IMR-90 (cell line): ENCODE results near the gene USP32. TPM values are rescaled to one million over a fixed set of nuclear protein-coding genes. Genes with fewer than 3 reads are reported as not detected.

Experiments used
- ATAC-seq: fragments of 200-7000 bp; cut with Tn5 transposase; 2 replicates; pipeline ENCODE4 v1.9.1; 2020; ENCODE audit warnings: low read depth, mild to moderate bottlenecking, moderate library complexity
- BruUV-seq: library from RNA; stranded (reverse); fragments of 400-500 nt; replicated peaks from 2 replicates; lab custom pipeline; 2021; lab: Mats Ljungman, UMichigan
- CTCF ChIA-PET: fragments of 300-600 bp; formaldehyde crosslinking; extraction: SDS; loops from one replicate; lab custom pipeline; 2021; ENCODE audit warnings: antibody characterized with exemption; lab: Yijun Ruan, JAX
- POLR2A ChIA-PET: fragments of 300-600 bp; sonication (Branson Sonifier 250); formaldehyde crosslinking; loops from one replicate; lab custom pipeline; 2022; ENCODE audit warnings: antibody characterized with exemption; ENCODE audit not compliant: unreplicated experiment; lab: Charles Lee
- DNase-seq: peaks from one replicate; pipeline ENCODE4 v3.0.0; 2013
- H2AFZ ChIP-seq: replicated peaks from 2 replicates; pipeline ENCODE3; 2013; ENCODE audit warnings: low read length, mild to moderate bottlenecking; ENCODE audit not compliant: poor library complexity
- H2AK5ac ChIP-seq: 2 replicates; pipeline ENCODE4 v1.6.1; 2013; ENCODE audit warnings: low read depth, low read length, inconsistent platforms
- H2AK9ac ChIP-seq: replicated peaks from 2 replicates; pipeline ENCODE3; 2013; ENCODE audit warnings: mild to moderate bottlenecking, low read depth, low read length, moderate library complexity; ENCODE audit not compliant: poor library complexity
- H2BK120ac ChIP-seq: 2 replicates; pipeline ENCODE4 v1.6.1; 2013; ENCODE audit warnings: low read depth, low read length, inconsistent platforms
- H2BK15ac ChIP-seq: 3 replicates; pipeline ENCODE4 v1.6.1; 2013; ENCODE audit warnings: low read depth, low read length, inconsistent platforms
- H2BK20ac ChIP-seq: 2 replicates; pipeline ENCODE4 v1.6.1; 2013; ENCODE audit warnings: low read depth, mild to moderate bottlenecking, inconsistent platforms, low read length, moderate library complexity
- H2BK5ac ChIP-seq: 2 replicates; pipeline ENCODE4 v1.6.1; 2013; ENCODE audit warnings: mild to moderate bottlenecking, low read depth, low read length, inconsistent platforms; ENCODE audit not compliant: poor library complexity, severe bottlenecking
- H3K14ac ChIP-seq: replicated peaks from 2 replicates; pipeline ENCODE4 v1.6.1; 2013; ENCODE audit warnings: low read depth, low read length, inconsistent platforms
- H3K18ac ChIP-seq: 2 replicates; pipeline ENCODE4 v1.6.1; 2013; ENCODE audit warnings: low read depth, low read length, control low read depth
- H3K23ac ChIP-seq: 2 replicates; pipeline ENCODE4 v1.6.1; 2013; ENCODE audit warnings: low read depth, low read length, inconsistent platforms
- H3K27ac ChIP-seq: 2 replicates; pipeline ENCODE4 v1.5.1; 2013; ENCODE audit warnings: mild to moderate bottlenecking, control low read depth, low read length; ENCODE audit not compliant: insufficient read depth
- H3K27me3 ChIP-seq: 2 replicates; pipeline ENCODE4 v1.6.1; 2013; ENCODE audit warnings: low read length; ENCODE audit not compliant: control insufficient read depth, insufficient read depth
- H3K36me3 ChIP-seq: 2 replicates; pipeline ENCODE4 v1.6.1; 2013; ENCODE audit warnings: low read length, mixed read lengths; ENCODE audit not compliant: control insufficient read depth, insufficient read depth
- H3K4ac ChIP-seq: 2 replicates; pipeline ENCODE4 v1.6.1; 2013; ENCODE audit warnings: low read depth, low read length, inconsistent platforms
- H3K4me1 ChIP-seq: 2 replicates; pipeline ENCODE4 v1.6.1; 2013; ENCODE audit warnings: low read length, mixed read lengths; ENCODE audit not compliant: control insufficient read depth, insufficient read depth
- H3K4me2 ChIP-seq: 2 replicates; pipeline ENCODE4 v1.6.1; 2013; ENCODE audit warnings: low read depth, mild to moderate bottlenecking, control low read depth, low read length, moderate library complexity
- H3K4me3 ChIP-seq: 2 replicates; pipeline ENCODE4 v1.5.1; 2013; ENCODE audit warnings: low read depth, mild to moderate bottlenecking, control low read depth, low read length, moderate library complexity; ENCODE audit not compliant: insufficient read depth
- H3K56ac ChIP-seq: 2 replicates; pipeline ENCODE4 v1.6.1; 2013; ENCODE audit warnings: low read length, inconsistent platforms; ENCODE audit not compliant: insufficient read depth; ENCODE audit errors: extremely low read depth
- H3K79me1 ChIP-seq, 2 experiments: 2 replicates each; pipeline ENCODE4 v1.6.1; 2013; ENCODE audit warnings: low read length in 2 of 2, inconsistent platforms in 1 of 2, low read depth in 1 of 2
- H3K9ac ChIP-seq: 2 replicates; pipeline ENCODE4 v1.6.1; 2013; ENCODE audit warnings: low read depth, low read length, control low read depth
- H3K9me1 ChIP-seq: 2 replicates; pipeline ENCODE4 v1.6.1; 2013; ENCODE audit warnings: low read length, inconsistent platforms; ENCODE audit not compliant: insufficient read depth
- H3K9me3 ChIP-seq: 2 replicates; pipeline ENCODE4 v1.6.1; 2013; ENCODE audit warnings: low read length; ENCODE audit not compliant: control insufficient read depth, insufficient read depth
- H4K20me1 ChIP-seq: 2 replicates; pipeline ENCODE4 v1.6.1; 2013; ENCODE audit warnings: low read length, inconsistent platforms; ENCODE audit not compliant: insufficient read depth
- H4K5ac ChIP-seq: 2 replicates; pipeline ENCODE4 v1.6.1; 2013; ENCODE audit warnings: mild to moderate bottlenecking, low read depth, low read length, control low read depth
- H4K8ac ChIP-seq, 2 experiments: 2 replicates each; pipeline ENCODE4 v1.6.1; 2013; ENCODE audit warnings: low read depth in 2 of 2, low read length in 2 of 2, control low read depth in 1 of 2, inconsistent platforms in 1 of 2
- H4K91ac ChIP-seq: 2 replicates; pipeline ENCODE4 v1.6.1; 2013; ENCODE audit warnings: low read depth, low read length, inconsistent platforms; ENCODE audit not compliant: insufficient read depth
- FOS ChIP-seq: fragments of 150-350 bp; IDR thresholded peaks from 2 replicates; pipeline ENCODE4 v1.6.1; 2016; ENCODE audit warnings: low read depth, low read length
- MXI1 ChIP-seq: IDR thresholded peaks from 2 replicates; pipeline ENCODE4 v1.6.1; 2012; ENCODE audit warnings: low read depth, mild to moderate bottlenecking, low read length, moderate library complexity, borderline replicate concordance
- NFE2L2 ChIP-seq: fragments of 150-350 bp; IDR thresholded peaks from 2 replicates; pipeline ENCODE4 v1.6.1; 2016; ENCODE audit warnings: low read depth, mild to moderate bottlenecking, low read length
- RAD21 ChIP-seq: IDR thresholded peaks from 2 replicates; pipeline ENCODE4 v1.6.1; 2012; ENCODE audit warnings: low read length, improper control_type of control experiment
- dilution Hi-C: fragments of 300-500 bp; cut with HindIII; formaldehyde crosslinking; loops from one replicate; pipeline ENCODE4 v1.14.3; 2018; ENCODE audit warnings: low sequenced_read_pairs; ENCODE audit not compliant: unreplicated experiment
- in situ Hi-C: fragments of 300-500 bp; cut with MboI; formaldehyde crosslinking; loops from 3 replicates; pipeline ENCODE4 v1.14.3; 2019; ENCODE audit warnings: low sequenced_read_pairs, inconsistent platforms, mixed read lengths
- intact Hi-C: fragments of 100-400 bp; cut with micrococcal nuclease; formaldehyde crosslinking; loops from 2 replicates; pipeline ENCODE4 v1.10.0; 2022
- polyA plus RNA-seq, 3 experiments: library from polyadenylated mRNA; depleted of rRNA; stranded (reverse); fragments of >200 nt; gene quantifications; 2 replicates each; pipeline ENCODE4 v1.2.3, GENCODE V29; 2012; ENCODE audit warnings: low replicate concordance in 1 of 3
- total RNA-seq: library from RNA; depleted of rRNA; stranded (reverse); fragments of >200 nt; gene quantifications from 2 replicates; pipeline ENCODE4 v1.2.3, GENCODE V29; 2012
- TF ChIP-seq, protein P1 (sequence below): fragments of 150-350 bp; IDR thresholded peaks from 2 replicates; pipeline ENCODE4 v1.6.1; 2017; ENCODE audit warnings: mild to moderate bottlenecking, antibody characterized with exemption, low read length, low read depth

Gene USP32
- total and polyA plus RNA-seq, 2 of the 4 experiments (the other 2 are of a cell fraction) = 16.8 to 46.8 TPM

DNA sequence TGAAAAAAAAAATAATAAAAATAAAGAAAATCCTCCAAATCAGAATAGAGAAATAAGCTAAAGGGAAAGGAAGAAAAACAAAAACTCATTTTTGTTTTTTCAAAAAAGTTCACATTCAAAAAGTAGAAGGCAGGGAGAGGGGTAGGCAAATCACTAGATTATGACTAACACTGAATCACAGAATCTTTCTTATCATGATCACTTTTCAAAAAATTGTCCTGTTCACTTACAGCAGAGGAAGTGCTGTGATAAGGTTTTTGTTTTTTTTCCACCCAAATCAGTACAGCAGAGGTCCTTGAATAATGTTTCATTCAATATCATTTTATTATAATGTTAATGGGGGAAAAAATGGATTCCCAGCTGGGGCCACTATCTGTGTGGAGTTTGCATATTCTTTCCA, 135.8 kb downstream of the USP32 start:
- H3K18ac ChIP-seq = no peak overlapping the region
- H3K4me1 ChIP-seq = no peaks in the 10 kb centered on the region; the same call in 1 of the 2 replicates
- H3K14ac ChIP-seq = no peak overlapping the region
- peak; percentile 51 for DNase-seq
- H3K4ac ChIP-seq = no peak overlapping the region
- no peak overlapping the region for H2AK5ac ChIP-seq
- no peak overlapping the region for H3K9ac ChIP-seq
- H3K23ac ChIP-seq = no peak overlapping the region
- no peak overlapping the region for H3K56ac ChIP-seq
- H3K4me3 ChIP-seq = no peak overlapping the region
- intact Hi-C loops = no loop called here
- no peaks in the 10 kb centered on the region for H4K20me1 ChIP-seq
- peaks cover 2% of the 10 kb centered on the region; the same call in 1 of the 2 replicates for H3K9me1 ChIP-seq
- peak; percentile 57 for ATAC-seq
- H3K27me3 ChIP-seq = no peaks in the 10 kb centered on the region
- H2BK120ac ChIP-seq = no peak overlapping the region
- H2BK5ac ChIP-seq = no peak overlapping the region
- TF ChIP-seq RAD21 (no peak), NFE2L2 (no peak), FOS (peak; percentile 39; the same call in 1 of the 2 replicates), MXI1 (no peak)
- TF ChIP-seq, protein P1, sequence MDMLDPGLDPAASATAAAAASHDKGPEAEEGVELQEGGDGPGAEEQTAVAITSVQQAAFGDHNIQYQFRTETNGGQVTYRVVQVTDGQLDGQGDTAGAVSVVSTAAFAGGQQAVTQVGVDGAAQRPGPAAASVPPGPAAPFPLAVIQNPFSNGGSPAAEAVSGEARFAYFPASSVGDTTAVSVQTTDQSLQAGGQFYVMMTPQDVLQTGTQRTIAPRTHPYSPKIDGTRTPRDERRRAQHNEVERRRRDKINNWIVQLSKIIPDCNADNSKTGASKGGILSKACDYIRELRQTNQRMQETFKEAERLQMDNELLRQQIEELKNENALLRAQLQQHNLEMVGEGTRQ = no peak
- no peak overlapping the region for H3K4me2 ChIP-seq
- H2BK20ac ChIP-seq = no peak overlapping the region
- ChIA-PET POLR2A (no interaction called here), CTCF (no interaction called here)
- no peak overlapping the region for H4K5ac ChIP-seq
- dilution Hi-C loops = no loop called here
- no peaks in the 10 kb centered on the region for H3K9me3 ChIP-seq
- no peak overlapping the region for H4K91ac ChIP-seq
- no peak overlapping the region for H3K27ac ChIP-seq
- no TSS peak for BruUV-seq
- peaks cover 0 to 15% of the 10 kb centered on the region in 2 experiments; a peak in 3 of 4 replicates for H3K79me1 ChIP-seq
- H4K8ac ChIP-seq = no peak overlapping the region
- no peak overlapping the region for H2AFZ ChIP-seq
- in situ Hi-C loops = no loop called here
- peaks cover 9% of the 10 kb centered on the region; the same call in 1 of the 2 replicates for H3K36me3 ChIP-seq
- no peak overlapping the region for H2BK15ac ChIP-seq
- H2AK9ac ChIP-seq = no peak overlapping the region
